ENCODE measurements around the gene DELE1. TPM values are rescaled to one million over a fixed set of nuclear protein-coding genes. Genes with fewer than 3 reads are reported as not detected.

Gene DELE1
- total and polyA plus RNA-seq, 2 donors (not counting 3 experiments of a cell fraction or from before 2014, with no cell fraction given), result 105 to 121 TPM

DNA sequence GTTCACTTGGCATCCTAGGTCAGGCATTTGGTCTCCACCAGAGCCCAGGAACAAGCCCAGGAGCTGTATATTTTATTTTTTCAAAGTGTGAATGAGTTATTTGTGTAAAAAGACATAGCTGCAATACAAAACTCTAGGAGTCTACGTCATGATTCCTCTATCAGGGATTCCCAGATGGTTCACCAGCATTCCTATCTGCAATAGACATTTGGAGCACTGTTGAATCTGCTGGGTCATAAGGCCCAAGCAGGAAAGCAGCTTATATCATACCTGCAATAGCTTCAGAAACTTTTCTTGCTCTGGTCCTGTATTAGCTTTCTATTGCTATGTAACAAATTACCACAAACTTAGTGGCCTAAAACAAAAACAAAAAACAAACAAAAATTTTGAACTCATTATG is 16.7 kb upstream of the DELE1 start:
- POLR2A ChIA-PET, result no interaction called here
- H3K9me1 ChIP-seq (replicated peaks; ENCODE audit: control insufficient read depth, extremely low read depth, insufficient read depth, low read length), result no peaks in the 10 kb centered on the region
- no peaks in the 10 kb centered on the region for H4K20me1 ChIP-seq (replicated peaks; ENCODE audit: control insufficient read depth, extremely low read depth, insufficient read depth, low read length)
- peaks cover 4 to 5% of the 10 kb centered on the region in 2 experiments for H3K27me3 ChIP-seq (ENCODE audit: control insufficient read depth in 2 of 2, insufficient read depth in 2 of 2, low read length in 2 of 2)
- no peak for TF ChIP-seq EZH2 (IDR thresholded peaks at IDR 0.05; ENCODE audit: borderline replicate concordance, low read depth, low read length, severe bottlenecking)
- TF ChIP-seq POLR2AphosphoS5 (IDR thresholded peaks at IDR 0.05; ENCODE audit: insufficient read depth, low read depth, low read length), result no peak
- no peak for TF ChIP-seq FOS (IDR thresholded peaks at IDR 0.05; ENCODE audit: borderline replicate concordance, insufficient read depth, low read length)
- TF ChIP-seq POLR2A (IDR thresholded peaks at IDR 0.05; ENCODE audit: low read depth, low read length), result no peak
- TF ChIP-seq MYC (IDR thresholded peaks at IDR 0.05; ENCODE audit: low read depth, low read length), result no peak
- no peak for TF ChIP-seq GATA2 (IDR thresholded peaks at IDR 0.05; ENCODE audit: insufficient read depth, insufficient read length, low read depth, low read length)
- no peak for TF ChIP-seq JUN (IDR thresholded peaks at IDR 0.05; ENCODE audit: borderline replicate concordance, insufficient read depth, insufficient read length, low read depth)
- TF ChIP-seq, protein P1, sequence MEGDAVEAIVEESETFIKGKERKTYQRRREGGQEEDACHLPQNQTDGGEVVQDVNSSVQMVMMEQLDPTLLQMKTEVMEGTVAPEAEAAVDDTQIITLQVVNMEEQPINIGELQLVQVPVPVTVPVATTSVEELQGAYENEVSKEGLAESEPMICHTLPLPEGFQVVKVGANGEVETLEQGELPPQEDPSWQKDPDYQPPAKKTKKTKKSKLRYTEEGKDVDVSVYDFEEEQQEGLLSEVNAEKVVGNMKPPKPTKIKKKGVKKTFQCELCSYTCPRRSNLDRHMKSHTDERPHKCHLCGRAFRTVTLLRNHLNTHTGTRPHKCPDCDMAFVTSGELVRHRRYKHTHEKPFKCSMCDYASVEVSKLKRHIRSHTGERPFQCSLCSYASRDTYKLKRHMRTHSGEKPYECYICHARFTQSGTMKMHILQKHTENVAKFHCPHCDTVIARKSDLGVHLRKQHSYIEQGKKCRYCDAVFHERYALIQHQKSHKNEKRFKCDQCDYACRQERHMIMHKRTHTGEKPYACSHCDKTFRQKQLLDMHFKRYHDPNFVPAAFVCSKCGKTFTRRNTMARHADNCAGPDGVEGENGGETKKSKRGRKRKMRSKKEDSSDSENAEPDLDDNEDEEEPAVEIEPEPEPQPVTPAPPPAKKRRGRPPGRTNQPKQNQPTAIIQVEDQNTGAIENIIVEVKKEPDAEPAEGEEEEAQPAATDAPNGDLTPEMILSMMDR (IDR thresholded peaks at IDR 0.05; ENCODE audit: extremely low read depth in 1 of 2, insufficient read depth in 1 of 2, low read depth in 1 of 2, low read length in 2 of 2), result no peak
- TF ChIP-seq, protein P2, sequence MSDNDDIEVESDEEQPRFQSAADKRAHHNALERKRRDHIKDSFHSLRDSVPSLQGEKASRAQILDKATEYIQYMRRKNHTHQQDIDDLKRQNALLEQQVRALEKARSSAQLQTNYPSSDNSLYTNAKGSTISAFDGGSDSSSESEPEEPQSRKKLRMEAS (IDR thresholded peaks at IDR 0.05; ENCODE audit: insufficient read depth, insufficient read length), result no peak
- DNase-seq (ENCODE audit: low read depth, low spot score) (no peak), FAIRE-seq (no peak)
- dilution Hi-C loops (cut with MboI; ENCODE audit: extremely low pct_ligation_motif_present, low sequenced_read_pairs) (no loop called here), intact Hi-C loops (cut with micrococcal nuclease) (no loop called here)
- CTCF ChIA-PET, result interaction anchor here (1.0 to 1.7 kb wide), 2 partner anchors 40 to 54 kb away, joined by 4 to 9 read pairs; no protein-coding TSS in a partner anchor
- H3K4me2 ChIP-seq (ENCODE audit: insufficient read depth, low read length), result no peak overlapping the region
- no peaks in the 10 kb centered on the region for H3K79me2 ChIP-seq (ENCODE audit: control insufficient read depth, insufficient read depth, low read length)
- H3K9ac ChIP-seq (replicated peaks; ENCODE audit: extremely low read depth, insufficient read depth, low read length), result no peak overlapping the region
- H3K4me3 ChIP-seq (replicated peaks in 1 of 3; ENCODE audit: insufficient read depth in 1 of 3, low read depth in 1 of 3, low read length in 3 of 3), result no peak overlapping the region
- no peak overlapping the region for H3K27ac ChIP-seq (ENCODE audit: insufficient read depth, low read depth, low read length)
- no TSS peak for BruUV-seq (replicated peaks)
- H2AFZ ChIP-seq (ENCODE audit: low read depth, low read length), result no peak overlapping the region
- no peaks in the 10 kb centered on the region for H3K36me3 ChIP-seq (ENCODE audit: control insufficient read depth in 2 of 2, extremely low read depth in 1 of 2, insufficient read depth in 2 of 2, low read length in 2 of 2)
- H3K9me3 ChIP-seq (replicated peaks; ENCODE audit: control insufficient read depth, insufficient read depth, low read length), result no peaks in the 10 kb centered on the region
- H3K4me1 ChIP-seq (ENCODE audit: control insufficient read depth, extremely low read depth, insufficient read depth, low read length), result no peaks in the 10 kb centered on the region

All from endothelial cell of umbilical vein (primary cell).